OCI-LY7 (cell line): ENCODE data around the gene HYLS1. TPM values are rescaled to one million over a fixed set of nuclear protein-coding genes. Genes with fewer than 3 reads are reported as not detected.

ENCODE experiments used
- BruUV-seq: library from RNA; stranded (reverse); fragments of 400-500 nt; replicated peaks from 2 replicates; lab custom pipeline; 2021; lab: Mats Ljungman, UMichigan
- CTCF ChIA-PET: fragments of 300-600 bp; sonication (Branson Sonifier 250); formaldehyde crosslinking; loops from one replicate; lab custom pipeline; 2022; ENCODE audit warnings: antibody characterized with exemption; ENCODE audit not compliant: unreplicated experiment; lab: Charles Lee
- POLR2A ChIA-PET: fragments of 300-600 bp; sonication (Branson Sonifier 250); formaldehyde crosslinking; loops from one replicate; lab custom pipeline; 2022; ENCODE audit warnings: antibody characterized with exemption; lab: Charles Lee
- DNase-seq: peaks from one replicate; pipeline ENCODE4 v3.0.0-alpha.2; 2015; ENCODE audit warnings: low spot score
- H2AFZ ChIP-seq: fragments of 200-600 bp; sonication (generic), shearing (Covaris generic); 2 replicates; pipeline ENCODE4 v1.6.1; 2014; ENCODE audit warnings: mild to moderate bottlenecking, antibody characterized with exemption, low read length, moderate library complexity
- H3K27ac ChIP-seq: fragments of 200-600 bp; sonication (generic); 2 replicates; pipeline ENCODE4 v1.5.1; 2014; ENCODE audit warnings: mixed run types, low read depth, mild to moderate bottlenecking, moderate library complexity, low read length, inconsistent platforms; ENCODE audit not compliant: poor library complexity, severe bottlenecking
- H3K36me3 ChIP-seq: fragments of 200-600 bp; sonication (generic); 2 replicates; pipeline ENCODE4 v1.6.1; 2014; ENCODE audit warnings: mild to moderate bottlenecking, antibody characterized with exemption, low read length, moderate library complexity, mixed read lengths; ENCODE audit not compliant: insufficient read depth
- H3K4me1 ChIP-seq: fragments of 200-600 bp; sonication (generic); 2 replicates; pipeline ENCODE4 v1.5.1; 2014; ENCODE audit warnings: mild to moderate bottlenecking, low read length; ENCODE audit not compliant: insufficient read depth, poor library complexity, severe bottlenecking
- H3K4me2 ChIP-seq: fragments of 200-600 bp; sonication (generic); 2 replicates; pipeline ENCODE4 v1.6.1; 2014; ENCODE audit warnings: mild to moderate bottlenecking, low read length
- H3K4me3 ChIP-seq: fragments of 200-600 bp; sonication (generic); 2 replicates; pipeline ENCODE4 v1.5.1; 2014; ENCODE audit warnings: mild to moderate bottlenecking, low read depth, low read length; ENCODE audit not compliant: poor library complexity, severe bottlenecking
- H3K79me2 ChIP-seq: fragments of 200-600 bp; sonication (generic); 2 replicates; pipeline ENCODE4 v1.6.1; 2016; ENCODE audit warnings: low read depth, mild to moderate bottlenecking, low read length, moderate library complexity, mixed read lengths; ENCODE audit not compliant: insufficient read depth
- H3K9me2 ChIP-seq: fragments of 200-600 bp; sonication (generic); 2 replicates; pipeline ENCODE4 v1.6.1; 2016; ENCODE audit warnings: mild to moderate bottlenecking, low read length, mixed read lengths; ENCODE audit not compliant: insufficient read depth
- H3K9me3 ChIP-seq: fragments of 200-600 bp; sonication (generic); 2 replicates; pipeline ENCODE4 v1.6.1; 2014; ENCODE audit warnings: mild to moderate bottlenecking, mixed run types, low read length, mixed read lengths
- H4K20me1 ChIP-seq: fragments of 200-600 bp; sonication (generic); 2 replicates; pipeline ENCODE4 v1.6.1; 2014; ENCODE audit warnings: mild to moderate bottlenecking, antibody characterized with exemption, low read length, moderate library complexity, mixed read lengths; ENCODE audit not compliant: insufficient read depth
- EZH2phosphoT487 ChIP-seq: fragments of 200-600 bp; sonication (generic); IDR thresholded peaks from 2 replicates; pipeline ENCODE4 v1.6.1; 2018; ENCODE audit warnings: low read depth, borderline replicate concordance, mild to moderate bottlenecking, mixed run types, antibody characterized with exemption, low read length, moderate library complexity, mixed read lengths
- intact Hi-C: fragments of 100-400 bp; cut with micrococcal nuclease; formaldehyde crosslinking; loops from one replicate; pipeline ENCODE4 v1.10.0; 2022; ENCODE audit not compliant: unreplicated experiment
- total RNA-seq, 2 experiments: library from RNA; depleted of rRNA in 1 of 2; stranded (reverse); fragments of >200 nt in 1 of 2; shearing (Covaris generic) in 1 of 2; gene quantifications; 2 replicates each; pipeline ENCODE4 v1.2.3, GENCODE V29; 2014 to 2022
- TF ChIP-seq, protein P1 (sequence below): fragments of 200-600 bp; sonication (generic); conservative IDR thresholded peaks from 2 replicates; pipeline ENCODE4 v1.5.1; 2014; ENCODE audit warnings: mild to moderate bottlenecking, antibody characterized with exemption, low read length, moderate library complexity, mixed read lengths

Gene HYLS1
- total RNA-seq, 2 experiments from 2014 or later: 18.3 to 31.5 TPM

DNA sequence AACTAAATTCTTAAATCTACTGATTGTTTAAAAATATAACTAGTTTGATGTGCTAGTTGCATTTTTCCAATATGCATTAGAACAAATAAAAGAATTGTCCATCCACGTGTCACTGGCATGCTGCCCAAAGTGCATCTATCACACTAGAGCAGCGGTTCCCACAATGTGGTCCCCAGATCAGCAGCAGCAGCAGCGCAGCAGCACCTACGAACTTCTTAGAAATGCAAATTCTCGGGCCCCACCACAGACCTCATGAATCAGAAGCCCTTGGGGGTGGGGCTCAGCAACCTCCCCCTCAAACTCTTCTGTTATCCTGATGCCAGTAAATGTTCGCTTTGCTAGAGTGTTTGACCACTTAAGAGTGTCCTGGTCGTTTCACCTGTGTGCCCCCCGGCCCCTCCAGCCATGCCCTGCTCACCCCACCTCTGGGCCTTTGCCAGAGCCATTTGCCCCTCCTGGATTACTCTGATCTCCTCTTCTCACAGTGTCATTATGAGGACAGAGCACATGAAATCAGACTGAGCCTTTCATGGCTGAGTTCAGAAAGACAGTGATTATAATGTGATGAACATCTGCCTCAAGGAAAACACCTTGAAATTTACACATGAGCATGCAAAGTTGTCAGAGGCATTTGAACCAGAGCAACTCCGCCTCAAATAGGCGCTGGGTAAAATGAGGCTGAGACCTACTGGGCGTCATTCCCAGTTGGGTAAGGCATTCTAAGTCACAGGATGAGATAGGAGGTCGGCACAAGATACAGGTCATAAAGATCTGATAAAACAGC, 45.8 kb downstream of the HYLS1 start:
- CTCF ChIA-PET: no interaction called here
- POLR2A ChIA-PET: no interaction called here
- no peak overlapping the region for H3K4me2 ChIP-seq
- no peaks in the 10 kb centered on the region for H3K36me3 ChIP-seq
- no peaks in the 10 kb centered on the region for H4K20me1 ChIP-seq
- H3K79me2 ChIP-seq: no peaks in the 10 kb centered on the region
- no peaks in the 10 kb centered on the region for H3K9me3 ChIP-seq
- H3K4me3 ChIP-seq: no peak overlapping the region
- no peak for DNase-seq
- H3K27ac ChIP-seq: no peak overlapping the region
- no TSS peak for BruUV-seq
- intact Hi-C loops: no loop called here
- no peaks in the 10 kb centered on the region for H3K4me1 ChIP-seq
- H3K9me2 ChIP-seq: no peaks in the 10 kb centered on the region
- H2AFZ ChIP-seq: no peak overlapping the region
- TF ChIP-seq EZH2phosphoT487: no peak
- TF ChIP-seq, protein P1, sequence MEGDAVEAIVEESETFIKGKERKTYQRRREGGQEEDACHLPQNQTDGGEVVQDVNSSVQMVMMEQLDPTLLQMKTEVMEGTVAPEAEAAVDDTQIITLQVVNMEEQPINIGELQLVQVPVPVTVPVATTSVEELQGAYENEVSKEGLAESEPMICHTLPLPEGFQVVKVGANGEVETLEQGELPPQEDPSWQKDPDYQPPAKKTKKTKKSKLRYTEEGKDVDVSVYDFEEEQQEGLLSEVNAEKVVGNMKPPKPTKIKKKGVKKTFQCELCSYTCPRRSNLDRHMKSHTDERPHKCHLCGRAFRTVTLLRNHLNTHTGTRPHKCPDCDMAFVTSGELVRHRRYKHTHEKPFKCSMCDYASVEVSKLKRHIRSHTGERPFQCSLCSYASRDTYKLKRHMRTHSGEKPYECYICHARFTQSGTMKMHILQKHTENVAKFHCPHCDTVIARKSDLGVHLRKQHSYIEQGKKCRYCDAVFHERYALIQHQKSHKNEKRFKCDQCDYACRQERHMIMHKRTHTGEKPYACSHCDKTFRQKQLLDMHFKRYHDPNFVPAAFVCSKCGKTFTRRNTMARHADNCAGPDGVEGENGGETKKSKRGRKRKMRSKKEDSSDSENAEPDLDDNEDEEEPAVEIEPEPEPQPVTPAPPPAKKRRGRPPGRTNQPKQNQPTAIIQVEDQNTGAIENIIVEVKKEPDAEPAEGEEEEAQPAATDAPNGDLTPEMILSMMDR: no peak

DNA sequence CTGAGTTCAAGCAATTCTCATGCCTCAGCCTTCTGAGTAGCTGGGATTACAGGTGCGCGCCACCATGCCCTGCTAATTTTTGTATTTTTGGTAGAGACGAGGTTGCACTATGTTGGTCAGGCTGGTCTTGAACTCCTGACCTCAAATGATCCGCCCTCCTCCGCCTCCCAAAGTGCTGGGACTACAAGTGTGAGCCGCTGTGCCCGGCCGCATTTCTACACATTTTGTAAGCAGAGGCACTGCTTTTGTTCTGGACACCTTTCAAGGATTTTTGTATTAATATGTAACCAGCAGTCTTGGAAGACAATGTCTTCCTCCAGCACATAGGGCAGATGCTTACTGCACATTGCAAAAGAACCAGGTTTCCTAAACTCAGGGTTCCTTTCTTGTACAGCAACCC, 47.0 kb downstream of the HYLS1 start:
- intact Hi-C loops: no loop called here
- Histone ChIP-seq H2AFZ (no peak overlapping the region), H3K4me1 (no peaks in the 10 kb centered on the region), H3K4me2 (no peak overlapping the region), H3K4me3 (no peak overlapping the region), H3K36me3 (no peaks in the 10 kb centered on the region), H4K20me1 (no peaks in the 10 kb centered on the region), H3K9me3 (no peaks in the 10 kb centered on the region), H3K9me2 (no peaks in the 10 kb centered on the region), H3K79me2 (no peaks in the 10 kb centered on the region), H3K27ac (no peak overlapping the region)
- TF ChIP-seq EZH2phosphoT487: no peak
- TF ChIP-seq, protein P1: no peak
- BruUV-seq: no TSS peak
- ChIA-PET CTCF (no interaction called here), POLR2A (no interaction called here)
- no peak for DNase-seq

GRCh38 chr11:125935056-125935455, 47.6 kb downstream of the HYLS1 start:
- ChIA-PET CTCF (no interaction called here), POLR2A (no interaction called here)
- no peak for DNase-seq
- Histone ChIP-seq H3K4me1 (no peaks in the 10 kb centered on the region), H3K4me3 (no peak overlapping the region), H3K79me2 (no peaks in the 10 kb centered on the region), H3K36me3 (no peaks in the 10 kb centered on the region), H3K27ac (no peak overlapping the region), H4K20me1 (no peaks in the 10 kb centered on the region), H3K9me3 (no peaks in the 10 kb centered on the region), H3K9me2 (no peaks in the 10 kb centered on the region), H2AFZ (no peak overlapping the region), H3K4me2 (no peak overlapping the region)
- TF ChIP-seq EZH2phosphoT487: no peak
- TF ChIP-seq, protein P1: 0 out of 2 replicates have a peak, but pooled peaks have one; percentile 21
- intact Hi-C loops: no loop called here
- BruUV-seq: no TSS peak
